NCI-H2107 treated with DMSO at 0.1 percent for 48 hours (cell line): Measurements from ENCODE around the gene SPTBN2.
A peak's percentile ranks its signal among the peaks of the same experiment; 100 is the strongest.
"Not testable (repeated sequence)": the region's sequence is repeated elsewhere in the genome, so short reads cannot be mapped to it uniquely, and the experiment has no call there.

Experiments
- DNase-seq: peaks from one replicate; lab custom pipeline; 2025; ENCODE audit not compliant: unreplicated experiment; lab: John Stamatoyannopoulos, UW

The SPTBN2 gene

DNA sequence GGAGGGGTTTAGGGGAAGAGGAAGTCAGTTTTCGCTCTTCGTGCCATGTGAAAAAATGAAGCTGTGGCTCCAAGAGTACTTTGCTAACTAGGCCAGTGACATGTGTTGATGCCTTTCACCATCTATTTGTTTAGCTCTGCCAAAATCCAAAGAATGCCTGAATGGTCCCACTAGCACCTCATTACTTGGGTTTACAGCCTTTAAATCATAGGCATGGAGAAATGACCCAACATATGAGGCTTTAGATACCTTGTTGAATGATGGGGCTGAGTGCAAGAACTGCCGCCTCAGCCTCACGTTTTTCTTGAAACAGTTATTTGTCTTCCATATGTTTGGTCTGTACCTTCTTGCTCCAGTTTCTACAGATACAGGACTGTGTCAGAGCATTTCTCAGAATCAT is 82.2 kb downstream of the SPTBN2 start:
- DNase-seq = no peak

DNA sequence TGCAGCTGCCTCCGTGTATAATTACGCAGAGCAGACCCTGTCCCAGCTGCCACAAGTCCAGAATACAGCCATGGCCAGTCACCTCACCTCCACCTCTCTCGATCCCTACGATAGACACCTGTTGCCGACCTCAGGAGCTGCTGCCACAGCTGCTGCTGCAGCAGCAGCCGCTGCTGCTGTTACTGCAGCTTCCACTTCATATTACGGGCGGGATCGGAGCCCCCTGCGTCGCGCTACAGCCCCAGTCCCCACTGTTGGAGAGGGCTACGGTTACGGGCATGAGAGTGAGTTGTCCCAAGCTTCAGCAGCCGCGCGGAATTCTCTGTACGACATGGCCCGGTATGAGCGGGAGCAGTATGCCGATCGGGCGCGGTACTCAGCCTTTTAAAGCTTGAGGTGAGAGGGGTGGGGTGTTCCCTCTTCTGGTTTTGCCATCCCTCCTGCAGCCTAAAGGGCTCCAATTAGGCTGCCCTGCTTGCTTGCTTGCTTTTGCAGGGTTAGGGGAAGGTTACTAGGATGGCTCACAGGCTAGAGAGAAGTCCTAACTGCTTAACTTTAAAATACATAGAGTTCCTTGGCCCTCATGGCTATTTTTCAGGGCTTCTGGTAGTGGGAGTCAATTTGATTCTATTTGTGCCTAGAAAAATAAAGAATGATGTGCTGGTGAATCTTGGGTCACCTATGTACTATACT is 85.1 kb downstream of the SPTBN2 start:
- no peak for DNase-seq

DNA sequence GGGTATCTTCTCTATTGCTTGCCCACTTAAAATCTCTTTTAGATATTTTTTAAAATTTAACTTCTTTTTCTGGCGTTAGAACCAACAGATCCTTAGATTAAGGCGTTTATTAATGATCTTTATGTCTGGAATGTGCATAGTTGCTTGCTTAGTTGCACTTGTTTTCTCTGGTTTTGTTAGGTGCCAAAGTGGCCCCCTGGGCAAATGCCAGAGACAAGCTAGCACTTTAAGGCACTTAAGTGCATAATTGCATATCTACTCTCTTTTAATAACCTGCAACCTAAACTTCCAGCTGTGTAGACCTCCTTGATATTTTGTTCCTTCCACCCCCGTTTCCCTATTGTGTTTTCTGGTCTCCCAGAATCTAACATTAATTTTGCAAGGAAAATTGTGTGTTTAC is 87.2 kb downstream of the SPTBN2 start:
- DNase-seq = peak; percentile 24

DNA sequence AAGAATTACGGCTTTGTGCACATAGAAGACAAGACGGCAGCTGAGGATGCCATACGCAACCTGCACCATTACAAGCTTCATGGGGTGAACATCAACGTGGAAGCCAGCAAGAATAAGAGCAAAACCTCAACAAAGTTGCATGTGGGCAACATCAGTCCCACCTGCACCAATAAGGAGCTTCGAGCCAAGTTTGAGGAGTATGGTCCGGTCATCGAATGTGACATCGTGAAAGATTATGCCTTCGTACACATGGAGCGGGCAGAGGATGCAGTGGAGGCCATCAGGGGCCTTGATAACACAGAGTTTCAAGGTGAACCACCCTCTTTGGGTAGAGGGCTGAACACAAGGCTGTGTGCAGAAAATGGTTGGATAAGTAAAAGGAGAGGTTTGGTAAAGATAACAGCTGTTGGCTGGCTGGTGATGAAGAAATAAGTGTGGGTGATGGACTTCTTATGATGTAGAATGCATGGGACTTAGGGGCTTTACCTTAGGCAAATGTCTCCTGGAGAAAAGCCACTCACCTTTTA is 89.1 kb downstream of the SPTBN2 start:
- DNase-seq = not testable (repeated sequence)

DNA sequence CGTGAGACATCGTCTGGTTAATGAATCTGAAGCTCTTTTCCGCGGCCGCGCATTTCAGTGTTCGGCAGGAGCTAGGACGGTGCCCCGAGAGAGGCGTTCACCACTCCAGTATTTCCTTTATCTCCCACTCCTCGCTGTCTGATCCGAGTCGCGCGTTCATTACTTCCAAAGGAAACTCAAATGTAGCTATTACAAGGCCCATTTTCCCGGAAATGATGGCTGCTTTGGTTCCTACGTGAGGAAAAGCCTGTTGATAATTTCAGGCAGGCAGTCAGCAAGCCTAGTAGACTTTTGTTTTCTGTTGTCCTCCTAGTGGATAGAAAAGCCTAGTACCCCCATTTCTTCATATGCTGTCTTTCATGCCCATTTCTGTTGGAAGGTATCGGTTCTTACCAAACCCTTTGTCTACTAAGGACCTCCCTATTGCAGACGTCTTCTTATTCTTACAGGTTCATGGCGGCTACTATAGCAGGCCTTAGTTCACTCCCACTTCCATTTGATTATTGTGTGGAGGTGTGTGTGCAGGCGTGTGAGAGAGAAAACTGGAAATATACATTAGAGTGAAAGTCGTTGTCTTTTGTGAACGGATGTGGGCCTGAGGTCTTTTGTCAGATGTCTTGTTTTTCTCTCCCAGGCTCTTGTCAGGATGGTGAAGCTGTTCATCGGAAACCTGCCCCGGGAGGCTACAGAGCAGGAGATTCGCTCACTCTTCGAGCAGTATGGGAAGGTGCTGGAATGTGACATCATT is 89.8 kb downstream of the SPTBN2 start:
- DNase-seq = no peak

DNA sequence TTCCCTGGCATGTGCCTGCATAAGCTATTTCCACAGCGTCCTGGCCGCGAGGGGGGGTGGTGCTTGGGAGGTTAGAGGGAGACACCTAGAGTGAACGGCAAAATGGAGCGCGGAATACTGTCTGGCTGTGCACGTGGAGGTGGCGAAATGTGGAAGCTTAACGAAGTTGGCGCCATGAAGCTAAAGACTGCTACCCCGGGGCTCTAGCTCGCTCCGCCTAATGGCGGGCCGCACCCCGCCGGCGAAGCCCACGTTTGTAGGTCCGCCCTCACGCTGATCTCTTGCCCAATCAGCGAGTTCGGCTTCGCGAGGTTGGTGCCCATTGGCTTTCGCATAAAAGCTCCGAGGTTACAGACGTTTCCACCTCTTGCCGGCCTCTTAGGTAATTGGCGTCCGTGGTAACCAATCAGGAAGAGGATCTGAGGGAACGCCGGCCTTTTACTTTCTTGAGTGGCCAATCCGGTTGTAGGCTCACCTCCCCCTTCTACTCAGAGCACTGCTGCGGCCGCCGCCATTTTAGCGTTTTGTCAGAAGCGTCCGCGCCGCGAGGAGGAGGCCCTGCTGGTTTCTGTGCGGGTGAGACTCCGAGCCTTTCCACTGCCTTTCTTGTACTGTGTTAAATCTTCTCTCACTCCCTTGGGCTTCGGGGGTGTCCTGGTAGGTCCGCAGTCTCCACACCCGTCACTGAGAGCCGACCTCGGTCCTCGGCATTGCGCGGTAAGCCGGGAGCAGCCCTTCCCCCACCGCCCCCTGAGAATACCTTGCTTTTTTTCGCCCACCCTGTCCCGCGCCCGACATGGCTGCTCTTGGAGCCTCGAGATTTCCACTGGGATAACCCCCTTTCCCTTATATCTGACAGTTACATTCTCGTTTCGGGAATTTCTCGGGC is 90.6 kb downstream of the SPTBN2 start, which contains the start of gene RBM4:
RBM4 (plus strand) TSS at position 527 of the 889 bp plus-strand sequence. CDS start 1,009 bp downstream, outside the sequence.
- peak; percentile 97 for DNase-seq

DNA sequence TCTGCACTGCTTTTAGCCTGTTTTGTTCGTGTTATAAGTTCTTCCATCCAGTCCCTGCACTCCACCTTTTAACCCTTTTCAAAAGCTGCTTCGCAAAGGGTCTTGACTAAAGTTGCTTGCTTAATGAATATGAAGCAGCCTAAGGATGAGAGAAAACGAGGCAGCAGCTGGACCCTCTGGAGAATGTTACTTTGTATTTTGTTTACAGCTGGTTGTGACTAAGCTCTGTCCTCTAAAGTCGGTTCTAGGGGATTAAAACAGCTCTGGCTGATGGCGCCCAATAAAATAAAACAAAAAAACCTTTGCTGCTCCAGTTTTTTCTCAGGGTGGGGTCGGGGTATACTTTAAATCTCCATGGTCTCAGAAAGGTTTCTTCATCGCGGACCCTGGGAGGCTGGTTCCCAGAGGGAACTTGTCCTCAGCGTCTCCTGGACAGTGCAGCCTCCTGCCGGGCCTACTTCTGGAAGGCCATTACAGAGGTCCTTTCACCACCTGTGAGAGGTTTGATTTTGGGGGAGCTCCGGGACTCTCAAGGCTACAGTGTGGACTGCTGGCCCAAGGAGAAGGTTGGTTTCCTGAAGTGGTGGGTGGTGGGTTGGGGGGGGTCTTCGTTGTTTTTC is 91.3 kb downstream of the SPTBN2 start:
- DNase-seq = no peak

DNA sequence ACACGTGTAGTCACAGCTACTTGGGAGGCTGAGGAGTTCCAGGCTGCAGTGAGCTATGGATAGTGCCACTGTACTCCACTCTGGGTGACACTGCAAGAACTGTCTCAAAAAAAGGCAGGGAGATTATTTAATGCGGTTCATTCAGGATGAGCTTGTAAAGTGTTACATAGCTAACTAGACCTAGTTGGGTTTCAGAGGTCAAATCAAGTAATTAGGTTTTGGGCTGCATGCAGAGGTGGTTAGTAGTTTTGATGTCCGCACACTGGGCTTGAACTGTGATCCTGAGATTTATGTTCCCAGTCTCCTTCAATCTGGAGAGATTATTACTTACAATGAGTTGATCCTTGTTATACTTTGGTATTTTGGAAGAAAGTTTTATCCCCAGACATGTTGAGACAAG is 92.6 kb downstream of the SPTBN2 start:
- DNase-seq = no peak
